MCF 10A (cell line): ENCODE data around the gene TGFBI. TPM values are rescaled to one million over a fixed set of nuclear protein-coding genes. Genes with fewer than 3 reads are reported as not detected.

Experiments used
- BruUV-seq: library from RNA; stranded (reverse); fragments of 400-500 nt; replicated peaks from 2 replicates; lab custom pipeline; 2021; lab: Mats Ljungman, UMichigan
- CTCF ChIA-PET: fragments of 300-600 bp; sonication (Branson Sonifier 250); formaldehyde crosslinking; extraction: SDS; loops from one replicate; lab custom pipeline; 2021; ENCODE audit warnings: antibody characterized with exemption, inconsistent platforms; lab: Yijun Ruan, JAX
- POLR2A ChIA-PET: fragments of 300-600, 350-650 bp; sonication (Branson Sonifier 250); formaldehyde crosslinking; extraction: SDS; loops from one replicate; lab custom pipeline; 2020; ENCODE audit warnings: antibody characterized with exemption, inconsistent platforms; lab: Yijun Ruan, JAX
- DNase-seq: peaks from one replicate; pipeline ENCODE4 v3.0.0-alpha.2; 2018; ENCODE audit not compliant: unreplicated experiment
- H3K27ac Mint-ChIP-seq: one replicate; pipeline ENCODE4 v1.8.0; 2022; ENCODE audit warnings: mild to moderate bottlenecking, low read depth, mixed read lengths; ENCODE audit not compliant: unreplicated experiment
- H3K27me3 Mint-ChIP-seq: one replicate; pipeline ENCODE4 v1.8.0; 2022; ENCODE audit warnings: mixed read lengths; ENCODE audit not compliant: insufficient read depth, unreplicated experiment
- H3K36me3 Mint-ChIP-seq: one replicate; pipeline ENCODE4 v1.8.0; 2022; ENCODE audit warnings: mild to moderate bottlenecking, moderate library complexity, mixed read lengths; ENCODE audit not compliant: insufficient read depth, unreplicated experiment
- H3K4me1 Mint-ChIP-seq: one replicate; pipeline ENCODE4 v1.8.0; 2022; ENCODE audit warnings: mixed read lengths; ENCODE audit not compliant: insufficient read depth, unreplicated experiment
- H3K4me3 Mint-ChIP-seq: one replicate; pipeline ENCODE4 v1.8.0; 2022; ENCODE audit warnings: mild to moderate bottlenecking, moderate library complexity, mixed read lengths; ENCODE audit not compliant: unreplicated experiment
- H3K9me3 Mint-ChIP-seq: one replicate; pipeline ENCODE4 v1.8.0; 2022; ENCODE audit warnings: mixed read lengths; ENCODE audit not compliant: unreplicated experiment
- intact Hi-C: fragments of 100-400 bp; cut with micrococcal nuclease; formaldehyde crosslinking; loops from 2 replicates; pipeline ENCODE4 v1.14.1; 2022
- total RNA-seq: library from RNA; stranded (reverse); gene quantifications from 2 replicates; pipeline ENCODE4 v1.2.3, GENCODE V29; 2022
- TF ChIP-seq, protein P1 (sequence below): fragments of 200-600 bp; IDR thresholded peaks from one replicate; pipeline ENCODE4 v1.8.0; 2022; ENCODE audit warnings: antibody characterized with exemption, mild to moderate bottlenecking; ENCODE audit not compliant: unreplicated experiment

Gene TGFBI
- total RNA-seq, 1 experiment from 2014 or later: 892 TPM

DNA sequence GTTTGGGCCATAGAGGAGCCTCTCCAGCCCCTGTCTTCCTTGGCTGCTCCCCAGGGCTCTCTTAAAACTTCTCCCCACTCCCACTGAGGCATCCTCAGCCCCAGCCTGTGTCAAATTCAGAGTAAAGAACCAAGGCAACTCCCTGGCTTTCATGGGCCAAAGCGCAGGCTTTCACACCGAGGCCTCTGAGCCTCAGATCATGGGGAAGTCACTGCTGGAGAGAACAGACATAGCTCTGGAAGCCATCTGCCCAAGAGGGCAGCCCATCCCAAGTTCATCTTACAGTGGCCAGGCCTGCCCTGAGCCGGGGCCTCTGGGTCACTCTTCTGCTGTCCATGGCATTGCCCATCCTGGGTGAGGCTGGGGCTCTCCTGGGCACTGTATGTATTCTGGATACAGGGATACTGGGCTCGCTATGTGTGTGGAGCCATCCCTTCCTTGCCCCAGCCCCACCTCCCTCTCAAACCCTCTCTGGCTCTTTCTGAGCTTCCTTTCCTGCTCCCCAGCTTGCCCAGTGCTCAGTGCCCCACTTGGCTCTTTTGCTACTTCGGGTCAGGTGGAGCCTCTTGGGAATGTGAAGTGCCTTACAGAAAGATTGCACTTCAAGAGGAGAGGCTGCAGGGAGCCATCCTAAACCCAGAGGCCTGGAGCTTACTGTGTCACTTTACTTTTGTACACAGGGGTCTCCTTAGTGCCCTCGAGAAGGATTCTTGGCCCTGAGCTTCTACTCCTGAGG is 33.0 kb downstream of the TGFBI start:
- peaks cover 27% of the 10 kb centered on the region for H3K4me1 Mint-ChIP-seq
- H3K9me3 Mint-ChIP-seq: no peaks in the 10 kb centered on the region
- H3K4me3 Mint-ChIP-seq: no peak overlapping the region
- H3K27me3 Mint-ChIP-seq: no peaks in the 10 kb centered on the region
- intact Hi-C loops: loop anchor here (1.0 kb wide), 3 partner anchors 95 to 174 kb away; no protein-coding TSS in a partner anchor
- BruUV-seq: no TSS peak
- DNase-seq: no peak
- no peak overlapping the region for H3K27ac Mint-ChIP-seq
- TF ChIP-seq, protein P1, sequence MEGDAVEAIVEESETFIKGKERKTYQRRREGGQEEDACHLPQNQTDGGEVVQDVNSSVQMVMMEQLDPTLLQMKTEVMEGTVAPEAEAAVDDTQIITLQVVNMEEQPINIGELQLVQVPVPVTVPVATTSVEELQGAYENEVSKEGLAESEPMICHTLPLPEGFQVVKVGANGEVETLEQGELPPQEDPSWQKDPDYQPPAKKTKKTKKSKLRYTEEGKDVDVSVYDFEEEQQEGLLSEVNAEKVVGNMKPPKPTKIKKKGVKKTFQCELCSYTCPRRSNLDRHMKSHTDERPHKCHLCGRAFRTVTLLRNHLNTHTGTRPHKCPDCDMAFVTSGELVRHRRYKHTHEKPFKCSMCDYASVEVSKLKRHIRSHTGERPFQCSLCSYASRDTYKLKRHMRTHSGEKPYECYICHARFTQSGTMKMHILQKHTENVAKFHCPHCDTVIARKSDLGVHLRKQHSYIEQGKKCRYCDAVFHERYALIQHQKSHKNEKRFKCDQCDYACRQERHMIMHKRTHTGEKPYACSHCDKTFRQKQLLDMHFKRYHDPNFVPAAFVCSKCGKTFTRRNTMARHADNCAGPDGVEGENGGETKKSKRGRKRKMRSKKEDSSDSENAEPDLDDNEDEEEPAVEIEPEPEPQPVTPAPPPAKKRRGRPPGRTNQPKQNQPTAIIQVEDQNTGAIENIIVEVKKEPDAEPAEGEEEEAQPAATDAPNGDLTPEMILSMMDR: no peak
- POLR2A ChIA-PET: interaction anchor here (0.7 to 19.5 kb wide), 5 partner anchors 8 to 134 kb away, joined by 3 to 364 read pairs (median 3); partner anchors contain the start of gene TGFBI
- CTCF ChIA-PET: interaction anchor here (0.6 to 6.3 kb wide), 22 partner anchors 15 to 507 kb away, joined by 3 to 51 read pairs (median 4); no protein-coding TSS in a partner anchor
- peaks cover 96% of the 10 kb centered on the region for H3K36me3 Mint-ChIP-seq

DNA sequence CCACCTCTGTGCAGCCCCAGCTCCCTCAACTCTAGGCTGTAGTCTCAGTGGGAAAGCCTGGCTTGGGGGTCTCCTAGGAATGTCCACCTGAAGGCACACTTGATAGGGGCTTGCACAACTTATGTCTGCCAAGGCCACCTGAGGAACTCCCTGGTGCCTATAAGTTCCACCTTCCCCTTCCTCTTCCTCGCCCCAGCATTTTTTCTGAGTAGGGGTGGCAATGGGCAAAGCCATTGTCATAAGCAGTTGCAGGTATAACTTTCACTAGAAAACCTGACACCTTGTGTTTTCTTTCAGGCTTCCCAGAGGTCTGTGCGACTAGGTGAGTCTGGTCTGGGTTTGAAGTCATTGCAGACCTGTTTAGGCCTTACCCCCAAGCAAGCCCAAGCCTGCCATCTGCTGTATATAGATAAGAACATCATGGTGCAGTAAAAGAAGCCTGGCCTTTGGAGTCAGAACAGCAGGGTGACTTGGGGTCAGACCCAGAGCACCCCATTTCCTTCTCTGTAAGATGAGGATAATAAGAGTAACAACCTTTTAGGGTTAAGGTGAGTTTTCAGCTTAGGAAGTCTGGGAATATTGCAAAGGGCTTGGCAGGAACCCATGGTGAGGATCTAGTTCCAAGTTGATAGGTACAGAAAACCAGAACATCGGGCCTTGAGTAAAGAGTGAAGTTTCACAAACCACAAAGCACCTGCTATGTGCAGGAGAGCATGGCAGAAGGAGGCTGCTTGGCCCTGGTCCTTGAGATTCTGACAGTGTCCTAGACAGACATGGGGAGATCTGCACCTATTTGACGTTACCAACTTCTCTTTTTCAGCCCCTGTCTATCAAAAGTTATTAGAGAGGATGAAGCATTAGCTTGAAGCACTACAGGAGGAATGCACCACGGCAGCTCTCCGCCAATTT is 33.8 kb downstream of the TGFBI start:
- peak; percentile 79 for DNase-seq
- H3K9me3 Mint-ChIP-seq: no peaks in the 10 kb centered on the region
- no peak overlapping the region for H3K4me3 Mint-ChIP-seq
- TF ChIP-seq, protein P1: peak; percentile 80
- H3K4me1 Mint-ChIP-seq: peaks cover 27% of the 10 kb centered on the region
- H3K27ac Mint-ChIP-seq: no peak overlapping the region
- no peaks in the 10 kb centered on the region for H3K27me3 Mint-ChIP-seq
- H3K36me3 Mint-ChIP-seq: peaks cover 88% of the 10 kb centered on the region
- ChIA-PET POLR2A (interaction anchor here (0.6 to 19.5 kb wide), 9 partner anchors 9 to 501 kb away, joined by 3 to 364 read pairs (median 5); partner anchors contain the start of gene TGFBI), CTCF (interaction anchor here (0.5 to 6.3 kb wide), 54 partner anchors 8 to 2000 kb away, joined by 3 to 51 read pairs (median 4); partner anchors contain the start of gene SMAD5)
- intact Hi-C loops: loop anchor here (1.0 kb wide), 3 partner anchors 96 to 175 kb away; no protein-coding TSS in a partner anchor
- BruUV-seq: no TSS peak

DNA sequence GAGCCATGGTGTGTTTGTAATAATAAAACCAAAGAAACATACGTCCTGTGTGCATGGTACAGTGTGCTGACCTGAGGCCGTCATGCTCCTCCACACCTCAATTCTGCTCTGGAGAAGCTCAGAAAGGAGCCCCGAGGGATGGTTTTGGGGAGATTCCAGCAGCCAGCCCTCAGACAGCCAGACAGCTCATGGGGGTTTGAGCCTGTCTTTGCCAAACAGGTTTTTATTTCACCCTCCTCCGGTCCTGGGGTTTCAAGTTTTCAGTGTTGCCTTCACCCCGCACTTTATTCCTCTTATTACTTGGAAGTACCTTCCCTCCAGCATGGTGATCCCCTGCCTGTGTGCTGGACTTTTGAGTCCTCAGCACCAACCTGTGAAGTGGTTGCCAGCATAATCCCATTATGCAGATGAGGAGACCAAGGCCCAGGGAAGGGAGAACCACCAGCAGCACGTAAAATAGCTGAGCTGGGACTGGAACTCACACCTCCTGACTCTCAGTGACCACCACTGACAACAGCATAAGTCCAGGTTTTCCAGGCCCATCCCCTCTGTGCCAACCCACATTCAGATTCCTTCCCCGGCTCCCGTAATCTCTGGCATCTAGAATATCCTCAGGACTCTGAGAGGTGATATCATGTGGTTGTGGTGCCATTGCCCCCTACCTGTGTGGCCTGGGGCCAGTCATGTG is 35.1 kb downstream of the TGFBI start:
- intact Hi-C loops: no loop called here
- no peak overlapping the region for H3K27ac Mint-ChIP-seq
- no TSS peak for BruUV-seq
- H3K4me3 Mint-ChIP-seq: no peak overlapping the region
- no peaks in the 10 kb centered on the region for H3K27me3 Mint-ChIP-seq
- H3K36me3 Mint-ChIP-seq: peaks cover 78% of the 10 kb centered on the region
- H3K9me3 Mint-ChIP-seq: peaks cover 2% of the 10 kb centered on the region
- ChIA-PET CTCF (interaction anchor here (0.5 to 6.3 kb wide), 31 partner anchors 8 to 185 kb away, joined by 3 to 51 read pairs (median 4); partner anchors contain the start of gene SMAD5), POLR2A (interaction anchor here (0.8 to 19.5 kb wide), 10 partner anchors 10 to 125 kb away, joined by 3 to 364 read pairs (median 6); partner anchors contain the start of gene TGFBI)
- TF ChIP-seq, protein P1: no peak
- DNase-seq: no peak
- H3K4me1 Mint-ChIP-seq: peaks cover 16% of the 10 kb centered on the region
